BLaER1 treated with 17β-estradiol and CSF1 and Interleukin-3, amounts not matched to agents 10 nM and 100 nM (cell line): Measurements from ENCODE around the gene PCSK7.

Experiments used
- H3K27ac ChIP-seq, 11 experiments: shearing (Covaris generic); formaldehyde crosslinking; 2 replicates each; pipeline ENCODE4 v1.8.1; 2022
- H3K27me3 ChIP-seq, 11 experiments: shearing (Covaris generic); formaldehyde crosslinking; 2 replicates each; pipeline ENCODE4 v1.8.1; 2022
- H3K36me3 ChIP-seq, 11 experiments: shearing (Covaris generic); formaldehyde crosslinking; 2 replicates each; pipeline ENCODE4 v1.8.1; 2022
- H3K4me1 ChIP-seq, 10 experiments: shearing (Covaris generic); formaldehyde crosslinking; 2 replicates each; pipeline ENCODE4 v1.8.1; 2022
- H3K4me2 ChIP-seq, 11 experiments: shearing (Covaris generic); formaldehyde crosslinking; 2 replicates each; pipeline ENCODE4 v1.8.1; 2022
- H3K4me3 ChIP-seq, 10 experiments: shearing (Covaris generic); formaldehyde crosslinking; 2 replicates each; pipeline ENCODE4 v1.8.1; 2022
- H3K9ac ChIP-seq, 11 experiments: shearing (Covaris generic); formaldehyde crosslinking; 2 replicates each; pipeline ENCODE4 v1.8.1; 2022
- H3K9me3 ChIP-seq, 11 experiments: shearing (Covaris generic); formaldehyde crosslinking; replicated peaks in 1 of 11; 2 replicates each; pipeline ENCODE4 v1.8.1; 2022
- H4K20me1 ChIP-seq, 11 experiments: shearing (Covaris generic); formaldehyde crosslinking; 2 replicates each; pipeline ENCODE4 v1.8.1; 2022
- Cebpa-rat ChIP-seq, 11 experiments: shearing (Covaris generic); IDR thresholded peaks; 2 replicates each; pipeline ENCODE4 v1.8.1; 2022

PCSK7 gene

GRCh38 chr11:117202386-117203068, 29.3 kb downstream of the PCSK7 start:
- H3K4me2 ChIP-seq = peak overlapping the region in 2 of 11 experiments; percentile 13 to 37; a peak in 3 of 22 replicates
- no peak overlapping the region for H3K4me3 ChIP-seq
- TF ChIP-seq Cebpa-rat (IDR thresholded peaks at IDR 0.05) = no peak
- peaks cover 0 to 28% (median 0%) of the 10 kb centered on the region in 11 experiments; a peak in 3 of 22 replicates for H4K20me1 ChIP-seq
- peak overlapping the region in 4 of 11 experiments; percentile 0 to 31 (median 26); a peak in 6 of 22 replicates for H3K27ac ChIP-seq
- H3K4me1 ChIP-seq = peaks cover 10 to 19% (median 13%) of the 10 kb centered on the region in 10 experiments; a peak in 15 of 20 replicates
- no peaks in the 10 kb centered on the region for H3K9me3 ChIP-seq
- H3K27me3 ChIP-seq = no peaks in the 10 kb centered on the region
- H3K36me3 ChIP-seq = peaks cover 19 to 56% (median 33%) of the 10 kb centered on the region in 11 experiments
- peak overlapping the region in 1 of 11 experiments; percentile 38; a peak in 1 of 22 replicates for H3K9ac ChIP-seq

GRCh38 chr11:117201658-117202305, 30.1 kb downstream of the PCSK7 start:
- Histone ChIP-seq H3K4me3 (no peak overlapping the region), H4K20me1 (peaks cover 0 to 28% (median 0%) of the 10 kb centered on the region in 11 experiments; a peak in 3 of 22 replicates), H3K27me3 (no peaks in the 10 kb centered on the region), H3K4me2 (peak overlapping the region in 6 of 11 experiments; percentile 6 to 40 (median 16); a peak in 7 of 22 replicates), H3K9me3 (no peaks in the 10 kb centered on the region), H3K36me3 (peaks cover 20 to 63% (median 41%) of the 10 kb centered on the region in 11 experiments), H3K27ac (peak overlapping the region in 5 of 11 experiments; percentile 0 to 31 (median 29); a peak in 8 of 22 replicates), H3K4me1 (peaks cover 10 to 19% (median 13%) of the 10 kb centered on the region in 10 experiments; a peak in 15 of 20 replicates), H3K9ac (peak overlapping the region in 4 of 11 experiments; percentile 11 to 38 (median 23); a peak in 2 of 22 replicates)
- TF ChIP-seq Cebpa-rat (IDR thresholded peaks at IDR 0.05) = no peak

GRCh38 chr11:117200813-117201657, 30.8 kb downstream of the PCSK7 start:
- no peaks in the 10 kb centered on the region for H3K27me3 ChIP-seq
- TF ChIP-seq Cebpa-rat (IDR thresholded peaks at IDR 0.05) = no peak
- peaks cover 20 to 68% (median 46%) of the 10 kb centered on the region in 11 experiments for H3K36me3 ChIP-seq
- no peak overlapping the region for H3K4me3 ChIP-seq
- H3K4me1 ChIP-seq = peaks cover 11 to 22% (median 13%) of the 10 kb centered on the region in 10 experiments; a peak in 16 of 20 replicates
- peak overlapping the region in 5 of 11 experiments; percentile 6 to 37 (median 16); a peak in 5 of 22 replicates for H3K4me2 ChIP-seq
- H4K20me1 ChIP-seq = peaks cover 0 to 28% (median 0%) of the 10 kb centered on the region in 11 experiments; a peak in 3 of 22 replicates
- no peaks in the 10 kb centered on the region for H3K9me3 ChIP-seq
- H3K27ac ChIP-seq = peak overlapping the region in 4 of 11 experiments; percentile 0 to 29 (median 26); a peak in 4 of 22 replicates
- H3K9ac ChIP-seq = peak overlapping the region in 3 of 11 experiments; percentile 11 to 30 (median 16); a peak in 1 of 22 replicates

- Histone ChIP-seq H3K9ac (no peak overlapping the region), H4K20me1 (peaks cover 0 to 25% (median 0%) of the 10 kb centered on the region in 11 experiments; a peak in 3 of 22 replicates), H3K9me3 (no peaks in the 10 kb centered on the region), H3K4me1 (peaks cover 18 to 31% (median 22%) of the 10 kb centered on the region in 10 experiments; a peak in 19 of 20 replicates), H3K36me3 (peaks cover 15 to 70% (median 49%) of the 10 kb centered on the region in 11 experiments), H3K27ac (no peak overlapping the region), H3K4me2 (no peak overlapping the region), H3K27me3 (no peaks in the 10 kb centered on the region), H3K4me3 (no peak overlapping the region)
- no peak for TF ChIP-seq Cebpa-rat (IDR thresholded peaks at IDR 0.05)
These were observed 31.7 kb downstream of the PCSK7 start for GRCh38 chr11:117199916-117200812.

- Histone ChIP-seq H4K20me1 (peaks cover 0 to 22% (median 0%) of the 10 kb centered on the region in 11 experiments; a peak in 3 of 22 replicates), H3K27ac (no peak within 1 kb of the TSS), H3K4me3 (no peak within 1 kb of the TSS), H3K27me3 (no peaks in the 10 kb centered on the region), H3K9ac (0 out of 22 replicates have a peak within 1 kb of the TSS, but pooled peaks of 1 of the 11 experiments have one; percentile 15), H3K4me2 (no peak within 1 kb of the TSS), H3K9me3 (no peaks in the 10 kb centered on the region), H3K4me1 (peaks cover 21 to 39% (median 24%) of the 10 kb centered on the region in 10 experiments; a peak in 19 of 20 replicates), H3K36me3 (peaks cover 6 to 66% (median 46%) of the 10 kb centered on the region in 11 experiments; a peak in 18 of 22 replicates)
- TF ChIP-seq Cebpa-rat (IDR thresholded peaks at IDR 0.05) = no peak
These were observed 32.6 kb downstream of the PCSK7 start, which contains the start of gene TAGLN for GRCh38 chr11:117199053-117199915. TSS of gene TAGLN (plus strand) at chr11:117199370. CDS start at chr11:117203014, 3,644 bp downstream.

GRCh38 chr11:117198613-117199012, 33.3 kb downstream of the PCSK7 start:
- no peaks in the 10 kb centered on the region for H3K9me3 ChIP-seq
- H3K9ac ChIP-seq = no peak overlapping the region
- no peak overlapping the region for H3K4me2 ChIP-seq
- no peak overlapping the region for H3K27ac ChIP-seq
- TF ChIP-seq Cebpa-rat (IDR thresholded peaks at IDR 0.05) = no peak
- peaks cover 0 to 18% (median 0%) of the 10 kb centered on the region in 11 experiments; a peak in 2 of 22 replicates for H4K20me1 ChIP-seq
- no peak overlapping the region for H3K4me3 ChIP-seq
- H3K4me1 ChIP-seq = peaks cover 21 to 41% (median 24%) of the 10 kb centered on the region in 10 experiments; a peak in 19 of 20 replicates
- H3K36me3 ChIP-seq = peaks cover 0 to 66% (median 46%) of the 10 kb centered on the region in 11 experiments; a peak in 18 of 22 replicates
- no peaks in the 10 kb centered on the region for H3K27me3 ChIP-seq
